GM10266 (cell line): ENCODE measurements around the gene SYCP2L.
"Not testable (repeated sequence)": the region's sequence is repeated elsewhere in the genome, so short reads cannot be mapped to it uniquely, and the experiment has no call there.

ENCODE experiments used
- DNase-seq: peaks from one replicate; pipeline ENCODE4 v3.0.0; 2012; ENCODE audit errors: extremely low spot score
- TF ChIP-seq, protein P1 (sequence below): IDR thresholded peaks from 2 replicates; pipeline ENCODE4 v1.5.1; 2012; ENCODE audit warnings: mild to moderate bottlenecking, low read depth; ENCODE audit not compliant: control insufficient read depth, insufficient read depth; ENCODE audit errors: missing control alignments

Gene SYCP2L

GRCh38 chr6:10882657-10883171 is 4.1 kb upstream of the SYCP2L start:
- TF ChIP-seq, protein P1, sequence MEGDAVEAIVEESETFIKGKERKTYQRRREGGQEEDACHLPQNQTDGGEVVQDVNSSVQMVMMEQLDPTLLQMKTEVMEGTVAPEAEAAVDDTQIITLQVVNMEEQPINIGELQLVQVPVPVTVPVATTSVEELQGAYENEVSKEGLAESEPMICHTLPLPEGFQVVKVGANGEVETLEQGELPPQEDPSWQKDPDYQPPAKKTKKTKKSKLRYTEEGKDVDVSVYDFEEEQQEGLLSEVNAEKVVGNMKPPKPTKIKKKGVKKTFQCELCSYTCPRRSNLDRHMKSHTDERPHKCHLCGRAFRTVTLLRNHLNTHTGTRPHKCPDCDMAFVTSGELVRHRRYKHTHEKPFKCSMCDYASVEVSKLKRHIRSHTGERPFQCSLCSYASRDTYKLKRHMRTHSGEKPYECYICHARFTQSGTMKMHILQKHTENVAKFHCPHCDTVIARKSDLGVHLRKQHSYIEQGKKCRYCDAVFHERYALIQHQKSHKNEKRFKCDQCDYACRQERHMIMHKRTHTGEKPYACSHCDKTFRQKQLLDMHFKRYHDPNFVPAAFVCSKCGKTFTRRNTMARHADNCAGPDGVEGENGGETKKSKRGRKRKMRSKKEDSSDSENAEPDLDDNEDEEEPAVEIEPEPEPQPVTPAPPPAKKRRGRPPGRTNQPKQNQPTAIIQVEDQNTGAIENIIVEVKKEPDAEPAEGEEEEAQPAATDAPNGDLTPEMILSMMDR: no peak
- no peak for DNase-seq

GRCh38 chr6:10883312-10884244 is 3.3 kb upstream of the SYCP2L start:
- no peak for DNase-seq
- TF ChIP-seq, protein P1: no peak

DNA sequence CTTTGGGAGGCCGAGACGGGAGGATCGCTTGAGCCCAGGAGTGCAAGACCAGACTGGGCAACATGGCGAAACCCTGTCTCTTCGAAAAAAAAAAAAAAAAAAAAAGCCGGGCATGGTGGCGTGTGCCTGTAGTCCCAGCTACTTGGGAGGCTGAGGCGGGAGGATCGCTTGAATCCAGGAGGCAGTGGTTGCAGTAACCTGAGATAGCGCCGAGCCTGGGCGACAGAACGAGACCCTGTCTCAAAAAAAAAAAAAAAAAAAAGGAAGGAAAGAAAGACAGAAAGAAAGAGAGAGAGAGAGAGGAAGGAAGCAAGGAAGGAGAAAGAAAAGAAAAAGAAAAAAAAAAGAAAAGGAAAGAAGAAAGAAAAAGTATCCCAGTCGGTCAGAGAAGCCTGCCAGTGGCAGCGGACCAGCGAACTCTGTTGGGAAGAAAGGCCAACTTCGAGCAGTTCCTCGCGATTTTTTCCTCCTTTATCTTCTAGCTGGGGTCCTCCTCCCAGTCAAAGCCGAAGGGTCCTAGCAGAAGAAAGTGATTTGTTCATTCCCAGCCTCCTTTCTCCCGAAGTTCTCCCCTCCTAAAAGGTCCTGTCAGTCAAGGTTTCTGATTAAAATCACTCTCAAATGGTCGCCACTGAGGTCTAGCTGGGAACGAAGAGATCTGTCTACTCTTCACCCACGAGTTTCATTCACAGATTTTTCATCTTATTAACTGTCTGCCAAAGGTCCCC is 2.4 kb upstream of the SYCP2L start:
- TF ChIP-seq, protein P1: no peak
- no peak for DNase-seq

GRCh38 chr6:10886365-10886690 is 524 bp upstream of the SYCP2L start:
- DNase-seq: not testable (repeated sequence)

DNA sequence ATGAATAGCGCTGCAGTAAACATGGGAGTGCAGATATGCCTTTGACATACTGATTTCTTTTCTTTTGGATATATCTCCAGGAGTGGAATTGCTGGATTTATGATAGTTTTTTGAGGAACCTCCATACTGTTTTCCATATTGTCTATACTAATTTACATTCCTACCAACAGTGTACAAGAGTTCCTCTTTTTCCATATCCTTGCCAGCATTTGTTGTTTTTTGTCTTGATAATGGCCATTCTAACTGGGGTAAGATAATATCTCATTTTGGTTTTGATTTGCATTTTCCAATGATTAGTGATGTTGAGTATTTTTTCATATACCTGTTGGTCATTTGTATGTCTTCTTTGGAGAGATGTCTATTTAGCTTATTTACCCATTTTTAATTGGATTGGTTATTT is 3.3 kb downstream of the SYCP2L start:
- TF ChIP-seq, protein P1: no peak
- no peak for DNase-seq

DNA sequence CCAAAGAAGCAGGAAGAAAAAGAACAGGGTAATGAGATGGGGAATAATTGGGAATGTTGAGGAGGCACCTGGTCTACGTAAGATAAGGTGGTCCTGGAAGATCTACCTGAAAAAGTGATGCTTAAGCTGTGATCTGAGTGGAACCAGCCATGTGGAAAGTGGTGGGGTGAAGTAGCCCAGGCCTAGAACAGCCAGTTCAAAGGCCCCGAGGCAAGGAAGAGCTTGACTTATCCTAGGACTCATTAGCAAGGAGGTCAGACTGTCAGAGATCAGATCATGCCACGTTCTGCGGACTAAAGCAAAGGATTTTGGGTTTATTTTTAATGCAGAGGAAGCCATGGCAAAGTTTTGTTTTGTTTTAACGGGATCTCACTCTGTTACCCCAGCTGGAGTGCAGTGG is 5.1 kb downstream of the SYCP2L start:
- no peak for DNase-seq
- TF ChIP-seq, protein P1: no peak

DNA sequence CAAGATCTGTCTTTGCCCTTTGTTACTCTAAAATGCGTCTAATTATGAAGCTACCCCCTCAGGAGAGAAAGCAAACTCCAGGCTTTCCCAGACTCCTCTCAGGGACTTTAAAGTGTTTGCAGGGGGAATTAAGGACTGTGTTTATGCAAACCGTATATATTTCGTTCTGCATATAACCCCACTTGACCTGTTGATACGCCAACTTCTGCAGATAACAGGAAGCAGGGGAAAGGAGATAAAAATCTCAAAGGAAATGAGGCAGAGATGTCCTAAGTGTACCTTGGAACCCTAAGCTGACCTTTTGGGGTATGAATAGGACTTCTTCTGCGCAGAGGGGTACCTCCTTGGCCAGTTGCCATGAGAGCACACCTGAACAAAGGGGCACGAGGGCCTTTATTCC is 8.1 kb downstream of the SYCP2L start:
- DNase-seq: no peak
- TF ChIP-seq, protein P1: no peak
